G401 (cell line): ENCODE measurements around the gene PPP2R2C. TPM values are rescaled to one million over a fixed set of nuclear protein-coding genes. Genes with fewer than 3 reads are reported as not detected.

Source experiments
- DNase-seq: peaks from one replicate; pipeline ENCODE4 v3.0.0-alpha.2; 2015; ENCODE audit warnings: low spot score
- in situ Hi-C: cut with HindIII; loops from 2 replicates; pipeline ENCODE4 v1.10.0; 2016; ENCODE audit warnings: low sequenced_read_pairs, mixed read lengths
- total RNA-seq: library from RNA; depleted of rRNA; stranded (reverse); fragments of >200 nt; shearing (Covaris generic); gene quantifications from 2 replicates; pipeline ENCODE4 v1.2.3, GENCODE V29; 2014

The PPP2R2C gene
- total RNA-seq, 1 experiment from 2014 or later, result 3.3 TPM

DNA sequence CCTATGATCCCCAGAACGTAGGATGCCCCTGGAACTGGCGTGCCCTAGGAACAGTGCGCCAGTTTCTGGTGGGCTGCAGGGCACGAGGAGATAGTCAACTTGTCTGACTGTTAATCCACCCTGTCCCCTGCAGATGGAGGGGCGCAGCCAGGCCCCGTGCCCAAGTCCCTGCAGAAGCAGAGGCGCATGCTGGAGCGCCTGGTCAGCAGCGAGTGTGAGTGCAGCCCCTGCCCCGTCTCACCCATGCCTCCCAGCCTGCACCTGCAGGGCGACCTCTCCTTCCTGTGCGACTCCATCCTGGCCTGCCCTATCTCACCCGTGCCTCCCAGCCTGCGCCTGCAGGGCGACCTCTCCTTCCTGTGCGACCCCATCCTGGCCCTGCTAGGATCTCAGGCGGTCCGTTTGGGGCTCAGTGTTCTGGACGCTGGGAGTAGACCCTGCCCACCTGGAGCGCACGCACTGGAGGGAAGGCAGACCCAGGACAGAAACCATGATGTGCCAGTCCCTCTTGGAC is 180.6 kb downstream of the PPP2R2C start:
- in situ Hi-C loops, result no loop called here
- DNase-seq, result no peak

- in situ Hi-C loops, result no loop called here
- DNase-seq, result no peak
Measured at GRCh38 chr4:6290769-6291547, 181.5 kb downstream of the PPP2R2C start.

GRCh38 chr4:6290256-6290655 is 182.2 kb downstream of the PPP2R2C start:
- DNase-seq, result no peak
- in situ Hi-C loops, result no loop called here

DNA sequence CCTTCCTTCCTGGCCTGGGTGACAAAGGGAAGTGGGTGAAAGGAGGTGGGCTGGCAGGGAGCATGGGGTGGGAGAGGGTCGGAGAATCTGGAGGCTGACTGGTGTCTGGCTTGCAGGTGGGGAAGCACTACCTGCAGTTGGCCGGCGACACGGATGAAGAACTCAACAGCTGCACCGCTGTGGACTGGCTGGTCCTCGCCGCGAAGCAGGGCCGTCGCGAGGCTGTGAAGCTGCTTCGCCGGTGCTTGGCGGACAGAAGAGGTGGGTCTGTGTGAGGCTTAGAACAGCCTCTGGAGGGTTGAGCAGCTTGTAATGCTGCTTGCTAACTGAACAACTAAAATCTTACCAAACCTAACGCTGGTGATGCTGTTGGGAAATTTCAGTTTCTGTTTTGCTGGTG is 183.5 kb downstream of the PPP2R2C start:
- in situ Hi-C loops, result no loop called here
- DNase-seq, result no peak

- in situ Hi-C loops, result no loop called here
- no peak for DNase-seq
Measured at GRCh38 chr4:6288342-6288741, 184.1 kb downstream of the PPP2R2C start.

- in situ Hi-C loops, result no loop called here
- DNase-seq, result no peak
Measured at GRCh38 chr4:6287017-6287788, 185.2 kb downstream of the PPP2R2C start.

- in situ Hi-C loops, result no loop called here
- DNase-seq, result no peak
Measured at GRCh38 chr4:6283282-6283681, 189.1 kb downstream of the PPP2R2C start.

DNA sequence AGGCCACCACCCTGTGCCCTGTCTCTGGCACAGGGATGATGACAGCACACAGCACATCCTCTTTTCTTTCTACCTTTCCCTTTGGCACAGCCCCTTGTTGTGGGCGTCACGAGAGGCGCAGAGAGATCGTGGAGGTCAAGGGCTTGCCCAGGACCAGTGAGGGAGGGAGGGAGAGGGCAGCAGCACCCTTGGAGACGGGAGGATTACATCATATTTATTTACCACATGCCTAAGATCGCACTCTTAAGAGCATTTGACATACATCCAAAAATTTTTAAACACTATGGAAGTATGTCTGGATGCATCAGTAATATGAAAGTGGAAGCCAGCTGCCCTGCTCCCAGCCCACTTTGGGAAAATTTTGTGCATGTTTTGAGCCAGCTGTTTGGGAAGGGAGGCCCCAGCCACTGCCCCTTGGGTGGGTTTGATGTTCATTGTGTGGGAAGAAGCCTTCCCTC is 190.1 kb downstream of the PPP2R2C start:
- in situ Hi-C loops, result no loop called here
- no peak for DNase-seq

- in situ Hi-C loops, result no loop called here
- peak; percentile 28 for DNase-seq
Measured at GRCh38 chr4:6281436-6282313, 190.7 kb downstream of the PPP2R2C start.

GRCh38 chr4:6280365-6280996 is 191.9 kb downstream of the PPP2R2C start:
- DNase-seq, result no peak
- in situ Hi-C loops, result no loop called here

GRCh38 chr4:6279582-6280289 is 192.7 kb downstream of the PPP2R2C start:
- DNase-seq, result no peak
- in situ Hi-C loops, result no loop called here

DNA sequence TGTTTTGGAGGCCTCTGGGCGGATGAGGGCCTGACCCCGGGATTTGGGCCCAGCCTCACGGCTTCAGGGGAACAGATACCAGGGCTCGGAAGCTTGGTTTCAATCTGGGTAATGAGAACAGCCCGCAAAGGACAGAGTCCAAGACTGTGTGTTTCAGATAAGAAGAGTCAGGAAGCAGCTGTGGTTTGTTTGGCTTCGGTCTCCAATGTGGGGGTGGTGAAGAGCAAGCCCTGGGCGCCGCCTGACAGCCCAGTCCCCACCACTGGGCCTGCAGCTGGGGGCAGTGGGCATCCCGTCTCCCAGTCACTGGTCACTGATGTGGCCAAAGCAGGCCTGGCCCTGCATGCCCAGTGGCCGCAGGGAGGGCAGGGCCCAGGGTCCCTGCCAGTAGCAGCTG is 193.6 kb downstream of the PPP2R2C start:
- DNase-seq, result no peak
- in situ Hi-C loops, result no loop called here

DNA sequence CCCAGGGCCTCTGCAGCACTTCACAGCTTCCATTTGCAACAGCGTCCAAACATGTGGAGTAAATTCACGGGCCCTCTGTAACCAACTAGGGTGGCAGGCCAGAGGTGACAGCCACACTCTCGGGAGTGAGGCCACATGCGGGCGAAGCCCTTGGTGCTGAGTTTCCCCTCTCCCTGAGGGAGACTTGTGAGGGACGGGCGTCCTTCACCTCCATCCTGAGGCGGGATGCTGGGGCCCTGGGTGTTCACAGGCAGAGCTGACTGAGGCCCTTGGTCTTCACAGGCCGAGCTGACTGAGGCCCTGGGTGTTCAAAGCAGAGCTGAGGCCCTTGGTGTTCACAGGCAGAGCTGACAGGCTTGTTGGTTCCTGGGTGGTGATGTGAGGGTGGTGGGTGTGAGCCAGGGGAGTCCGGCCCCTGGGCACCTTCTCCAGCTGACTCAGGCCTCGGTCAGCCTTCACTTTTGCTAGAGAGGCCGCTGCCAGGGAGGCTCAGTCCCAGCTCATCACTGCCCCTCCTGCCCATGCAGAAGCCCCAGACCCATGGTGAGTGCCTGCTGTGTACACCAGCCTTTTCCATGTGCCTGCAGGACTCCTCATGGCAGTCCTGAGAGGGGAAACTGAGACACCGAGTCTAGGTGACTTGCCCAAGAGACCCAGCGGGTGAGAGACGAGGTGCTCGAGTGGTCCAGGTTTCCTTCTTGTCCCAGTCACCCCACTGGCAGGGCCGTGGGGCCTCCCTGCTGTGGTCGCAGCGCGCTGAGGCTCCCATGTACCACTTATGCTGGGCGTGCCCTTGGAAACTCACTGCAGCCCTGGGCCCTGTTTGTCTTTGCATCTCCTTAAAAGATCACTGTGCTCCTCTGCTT is 194.2 kb downstream of the PPP2R2C start:
- in situ Hi-C loops, result no loop called here
- DNase-seq, result no peak

DNA sequence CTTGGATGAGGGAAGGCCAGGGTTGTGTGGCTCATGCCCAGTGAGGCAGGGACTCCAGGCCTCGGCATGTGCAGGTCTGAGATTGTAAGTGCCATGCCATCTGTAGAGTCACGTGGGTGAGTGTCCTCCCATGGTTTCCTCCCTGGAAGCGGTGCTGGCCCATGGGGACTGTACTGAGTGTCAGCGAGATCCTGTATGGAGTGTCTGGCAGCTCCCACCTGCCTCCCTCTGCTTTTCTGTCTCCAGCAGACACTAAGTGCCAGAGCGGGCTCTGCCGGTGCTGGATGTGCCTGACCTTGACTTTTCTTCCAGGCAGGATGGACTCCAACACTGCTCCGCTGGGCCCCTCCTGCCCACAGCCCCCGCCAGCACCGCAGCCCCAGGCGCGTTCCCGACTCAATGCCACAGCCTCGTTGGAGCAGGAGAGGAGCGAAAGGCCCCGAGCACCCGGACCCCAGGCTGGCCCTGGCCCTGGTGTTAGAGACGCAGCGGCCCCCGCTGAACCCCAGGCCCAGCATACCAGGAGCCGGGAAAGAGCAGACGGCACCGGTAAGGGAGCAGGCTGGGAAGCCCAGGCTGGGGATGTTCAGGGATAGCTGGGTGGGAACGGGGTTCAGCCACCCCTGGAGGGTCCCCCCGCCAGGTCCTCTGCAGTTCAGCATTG is 195.1 kb downstream of the PPP2R2C start:
- in situ Hi-C loops, result no loop called here
- peak; percentile 77 for DNase-seq

DNA sequence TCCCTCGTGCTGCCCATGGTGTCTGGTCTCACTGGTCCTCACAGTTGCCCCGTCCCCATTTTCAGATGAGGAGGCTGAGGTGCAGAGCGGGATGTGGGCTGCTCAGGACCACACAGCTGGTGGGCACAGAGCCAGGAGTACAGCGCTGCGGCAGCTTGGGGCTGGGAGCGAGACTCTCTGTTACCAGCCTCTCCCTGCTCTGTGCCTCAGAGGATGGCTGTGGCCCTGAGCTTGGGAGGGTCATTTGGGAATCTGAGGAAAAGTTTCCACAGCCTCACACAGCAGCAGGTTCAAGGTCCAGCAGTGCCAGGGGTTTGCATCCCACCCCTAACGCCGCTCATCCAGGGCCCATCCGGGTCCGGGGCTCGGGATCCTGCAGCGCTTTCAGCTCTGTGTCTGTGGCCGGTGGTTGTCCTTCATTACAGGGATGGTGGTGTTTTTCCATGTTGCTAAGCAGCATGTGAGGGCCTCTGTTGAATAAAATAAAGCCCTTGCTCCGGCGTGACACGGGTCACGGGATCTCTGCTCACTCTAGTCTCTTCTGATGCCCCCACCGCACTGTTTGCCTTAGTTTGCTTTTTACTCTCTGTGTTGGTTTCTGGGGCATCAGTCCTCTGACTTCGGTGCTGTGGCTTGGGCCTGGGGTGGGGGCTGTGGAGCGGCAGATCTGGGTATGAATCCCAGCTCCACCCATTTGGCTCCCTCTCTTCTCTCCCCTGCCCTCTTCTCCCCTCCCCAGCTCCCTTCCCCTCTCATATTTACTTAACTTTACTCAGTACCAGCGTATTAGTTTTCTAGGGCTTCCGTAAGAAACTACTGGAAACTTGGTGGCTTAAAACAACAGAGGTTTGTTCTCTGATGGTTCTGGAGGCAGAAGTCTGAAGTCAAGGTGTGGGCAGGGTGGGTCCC is 196.3 kb downstream of the PPP2R2C start:
- in situ Hi-C loops, result no loop called here
- peak; percentile 13 for DNase-seq

DNA sequence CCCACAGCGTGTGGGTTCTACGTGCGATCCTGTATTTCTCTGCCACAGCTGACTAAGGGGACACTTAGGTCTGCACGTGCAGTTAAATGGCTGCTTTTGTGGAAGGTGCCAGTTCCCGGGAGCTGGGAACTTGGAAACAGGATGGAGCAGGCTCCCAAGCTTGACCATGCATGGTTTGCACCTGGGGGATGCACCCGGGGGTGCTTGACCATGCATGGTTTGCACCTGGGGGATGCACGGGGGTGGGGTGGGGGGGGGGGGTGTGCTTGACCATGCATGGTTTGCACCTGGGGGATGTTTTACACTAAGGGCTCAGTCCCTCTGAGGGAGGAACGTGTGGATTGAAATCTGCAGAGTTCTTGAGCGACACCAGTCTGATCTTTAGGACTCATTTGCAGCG is 197.1 kb downstream of the PPP2R2C start:
- no peak for DNase-seq

More for the DNA sequence above, 197.1 kb downstream of the PPP2R2C start:
- in situ Hi-C loops, result no loop called here
